ENCODE results near the gene CRYBB1.

The CRYBB1 gene

GRCh38 chr22:26552466-26552865 lies 65.4 kb downstream of the CRYBB1 start:
- no peak for DNase-seq (ENCODE audit: low read depth)

- DNase-seq (ENCODE audit: low read depth) = no peak
Measured at GRCh38 chr22:26551568-26551967, 66.3 kb downstream of the CRYBB1 start.

- DNase-seq (ENCODE audit: low read depth) = no peak
Measured at GRCh38 chr22:26550498-26551033, 67.3 kb downstream of the CRYBB1 start.

- DNase-seq (ENCODE audit: low read depth) = no peak
Measured at GRCh38 chr22:26549902-26550497, 67.8 kb downstream of the CRYBB1 start.
